Lower leg skin (tissue), 3 donors: ENCODE measurements around the gene KCNJ6.

Experiments used
- CTCF ChIP-seq, 3 donors: fragments of 450-650 bp; IDR thresholded peaks; one replicate each; pipeline ENCODE4 v1.5.1; 2016; ENCODE audit warnings: antibody characterized with exemption in 3 of 3, mild to moderate bottlenecking in 3 of 3, moderate library complexity in 2 of 3
- POLR2A ChIP-seq, 2 donors: fragments of 450-650 bp; IDR thresholded peaks; one replicate each; pipeline ENCODE4 v1.6.1; 2016 to 2017; ENCODE audit warnings: antibody characterized with exemption in 2 of 2, mild to moderate bottlenecking in 1 of 2, moderate library complexity in 1 of 2

DNA sequence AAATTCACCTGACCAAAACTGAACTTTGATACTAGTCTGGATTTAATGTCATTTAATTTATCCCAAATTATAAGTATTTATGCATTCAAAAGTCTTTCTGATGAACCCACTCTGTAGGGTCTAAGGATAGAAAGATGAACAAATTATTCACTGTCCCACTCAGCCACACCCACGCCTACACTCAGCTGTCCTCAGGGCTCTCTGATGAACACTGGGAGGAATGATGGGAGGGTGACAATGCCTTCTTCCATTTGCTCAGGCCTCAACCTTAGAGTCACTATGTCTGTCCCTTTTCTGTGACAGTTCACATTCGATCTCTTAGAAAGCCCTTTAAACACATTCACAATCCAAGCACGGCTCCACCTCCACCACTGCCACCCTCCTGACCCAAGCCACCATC, 41.8 kb downstream of the KCNJ6 start:
- TF ChIP-seq CTCF (IDR thresholded peaks at IDR 0.05) (no peak), POLR2A (IDR thresholded peaks at IDR 0.05) (no peak)
